Frontal cortex (tissue), 4 donors: ENCODE measurements around the gene PLA2G6. TPM values are rescaled to one million over a fixed set of nuclear protein-coding genes. Genes with fewer than 3 reads are reported as not detected.

ENCODE experiments used
- DNase-seq, 2 donors: peaks; one replicate each; pipeline ENCODE4 v3.0.0; 2012; ENCODE audit warnings: low spot score in 2 of 2
- FAIRE-seq: peaks from 2 replicates; lab custom pipeline; 2012; peaks lifted over from hg19 to GRCh38; lab: Jason Lieb, UNC
- total RNA-seq: library from RNA; depleted of rRNA; stranded (reverse); fragments of >200 nt; gene quantifications from one replicate; pipeline ENCODE4 v1.2.3, GENCODE V29; 2014
- donor health status: control.
- donor health status: control.
- donor health status: control.

The PLA2G6 gene
- total RNA-seq, 1 donor from 2014 or later: 19.6 TPM

DNA sequence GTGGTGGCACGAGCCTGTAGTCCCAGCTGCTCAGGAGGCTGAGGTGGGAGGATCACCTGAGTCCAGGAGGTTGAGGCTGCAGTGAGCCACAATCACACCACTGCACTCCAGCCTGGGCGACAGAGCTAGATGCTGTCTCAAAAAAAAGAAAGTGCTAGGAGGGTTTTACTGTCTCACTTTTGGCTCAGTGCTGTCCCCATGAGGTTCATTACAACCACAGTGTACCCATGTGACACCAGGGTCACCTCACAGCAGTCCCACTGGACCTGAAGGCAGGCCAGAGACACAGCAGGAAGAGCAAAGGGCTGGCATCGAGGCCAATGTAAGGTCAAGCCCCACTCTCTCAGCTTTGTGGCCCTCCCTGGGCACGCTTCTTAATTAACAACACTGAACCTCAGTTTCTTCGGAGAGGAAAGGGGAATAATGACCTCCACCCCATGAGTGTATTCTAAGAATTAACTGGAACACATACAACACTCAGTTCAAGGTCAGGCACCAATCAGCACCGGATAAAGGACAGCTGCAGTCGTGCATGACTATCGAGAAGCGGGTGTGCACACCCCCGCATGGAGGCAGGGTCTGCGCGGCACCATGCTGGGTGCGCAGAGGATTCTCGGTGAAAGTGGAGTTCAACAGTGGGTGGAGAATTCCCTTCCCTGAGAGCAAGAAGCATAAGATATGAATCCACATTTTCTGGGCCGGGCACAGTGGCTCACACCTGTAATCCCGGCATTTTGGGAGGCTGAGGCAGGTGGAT, 40.2 kb downstream of the PLA2G6 start:
- DNase-seq (no peak), FAIRE-seq (no peak)

DNA sequence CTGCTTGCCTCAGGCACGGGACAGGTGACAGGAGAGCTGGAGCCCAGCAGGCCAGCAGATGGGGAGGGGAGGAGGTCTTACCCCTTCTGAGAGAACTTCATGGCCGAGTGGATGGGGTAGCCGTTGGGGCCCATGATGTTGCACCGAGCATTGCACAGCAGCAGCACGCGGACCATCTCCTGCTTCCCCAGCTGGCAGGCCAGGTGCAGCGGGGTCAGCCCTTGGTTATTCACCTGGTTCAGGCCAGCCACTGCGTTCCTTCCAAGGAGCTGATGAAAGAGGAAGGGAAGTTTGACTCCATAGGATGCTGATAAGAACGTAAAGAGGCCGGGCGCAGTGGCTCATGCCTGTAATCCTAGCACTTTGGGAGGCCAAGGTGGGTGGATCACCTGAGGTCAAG, 41.7 kb downstream of the PLA2G6 start:
- DNase-seq (no peak), FAIRE-seq (no peak)

DNA sequence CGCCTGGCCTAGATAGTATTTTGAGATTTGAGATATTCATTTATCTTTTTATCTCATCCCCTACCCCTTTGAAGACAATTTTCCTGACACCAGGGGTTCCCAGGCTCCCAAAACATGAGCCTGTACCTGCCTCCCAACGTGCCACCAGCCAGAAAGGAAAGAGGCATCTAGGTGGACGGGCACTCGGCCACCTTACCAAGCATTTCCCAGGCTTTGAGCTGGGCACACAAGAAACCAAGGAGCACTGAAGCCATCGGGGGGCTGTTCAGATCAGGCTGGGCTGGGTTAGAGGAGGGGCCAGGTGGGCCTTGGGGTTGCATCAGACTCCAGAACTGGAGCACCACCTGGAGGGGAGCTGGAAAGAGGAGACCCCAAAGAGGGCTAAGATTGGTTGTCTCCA, 42.7 kb downstream of the PLA2G6 start:
- no peak for FAIRE-seq
- DNase-seq: no peak

DNA sequence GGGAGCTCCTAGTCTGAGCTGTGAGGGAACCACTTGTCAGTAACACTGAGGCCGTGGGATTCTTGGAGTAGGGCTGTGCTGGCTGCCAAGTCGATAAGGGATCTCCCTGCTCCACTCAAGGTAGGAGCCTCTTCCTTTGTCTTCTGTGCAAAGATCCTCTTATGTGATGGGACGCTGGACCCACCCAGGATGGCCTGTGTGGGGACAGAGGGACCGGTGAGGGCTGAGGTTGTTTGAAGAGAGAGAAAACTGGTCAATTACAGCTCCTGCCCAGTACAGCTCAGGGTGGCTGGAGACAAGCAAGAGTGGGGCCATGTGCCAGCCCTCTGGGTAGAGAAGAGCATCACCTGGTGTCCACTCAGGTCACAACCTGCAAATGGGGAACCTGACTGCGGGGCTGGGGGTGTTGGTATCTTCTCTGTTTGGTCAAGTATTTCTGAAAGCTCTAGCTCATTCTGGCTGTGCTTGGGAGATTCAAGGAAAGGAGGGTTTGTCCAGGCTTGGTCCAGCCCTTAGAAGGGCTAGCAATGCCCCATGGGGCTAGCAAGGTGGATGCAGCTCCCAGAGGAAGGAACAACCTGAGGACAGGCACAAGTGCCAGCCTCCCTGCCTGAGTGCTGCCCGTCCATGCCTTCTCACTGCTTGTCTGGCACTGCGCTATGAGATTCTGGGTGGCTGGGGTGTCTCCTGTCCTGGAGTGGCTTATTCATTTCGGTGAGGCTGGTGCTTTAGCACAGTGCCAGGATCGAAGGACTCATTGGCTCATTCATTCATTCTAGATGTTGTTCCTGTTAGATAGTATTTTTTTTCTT, 43.5 kb downstream of the PLA2G6 start:
- FAIRE-seq (no peak), DNase-seq (no peak)

DNA sequence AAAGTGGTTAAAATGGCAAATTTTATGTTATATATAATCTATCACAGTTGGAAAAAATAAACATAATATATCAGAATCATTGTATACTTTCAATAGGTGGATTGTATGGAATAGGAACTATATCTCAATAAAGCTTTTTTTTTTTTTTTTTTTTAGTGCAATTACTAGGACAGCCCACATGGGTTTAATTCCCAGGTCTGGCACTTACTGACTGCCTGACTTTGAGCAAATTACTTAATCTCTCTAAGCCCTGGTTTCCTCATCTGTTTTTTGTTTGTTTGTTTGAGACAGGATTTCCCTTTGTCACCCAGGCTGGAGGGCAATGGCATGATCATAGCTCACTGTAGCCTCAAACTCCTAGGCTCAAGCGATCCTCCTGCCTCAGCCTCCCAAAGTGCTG, 45.0 kb downstream of the PLA2G6 start:
- DNase-seq: no peak
- FAIRE-seq: no peak

DNA sequence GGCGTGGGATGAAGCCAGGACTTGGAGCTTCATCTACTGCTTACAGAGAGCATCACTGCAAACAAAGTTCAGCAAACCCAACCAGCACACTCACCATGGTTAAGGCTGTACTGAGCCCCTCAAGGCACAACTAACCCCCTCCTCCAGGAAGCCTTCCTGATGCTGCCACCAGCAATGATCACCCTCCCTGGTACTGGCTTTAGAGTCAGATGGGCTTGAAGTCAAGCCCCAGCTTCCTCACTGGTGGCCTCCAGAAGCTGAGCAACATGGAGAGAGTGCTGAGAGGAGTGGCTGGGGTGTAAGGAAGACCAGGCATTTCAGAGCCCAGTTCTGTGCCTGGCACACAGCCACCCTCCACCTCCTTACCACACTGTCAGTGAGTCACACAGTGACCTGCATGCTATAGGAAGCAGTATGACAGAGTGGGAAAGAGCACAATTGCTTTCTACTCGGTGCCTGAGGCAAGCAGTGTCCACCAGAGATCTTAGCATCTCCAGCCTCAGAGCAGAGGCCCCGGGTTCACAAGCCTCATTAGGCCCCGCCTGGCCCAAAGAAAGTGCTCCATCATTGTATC, 46.4 kb downstream of the PLA2G6 start:
- no peak for FAIRE-seq
- no peak for DNase-seq

DNA sequence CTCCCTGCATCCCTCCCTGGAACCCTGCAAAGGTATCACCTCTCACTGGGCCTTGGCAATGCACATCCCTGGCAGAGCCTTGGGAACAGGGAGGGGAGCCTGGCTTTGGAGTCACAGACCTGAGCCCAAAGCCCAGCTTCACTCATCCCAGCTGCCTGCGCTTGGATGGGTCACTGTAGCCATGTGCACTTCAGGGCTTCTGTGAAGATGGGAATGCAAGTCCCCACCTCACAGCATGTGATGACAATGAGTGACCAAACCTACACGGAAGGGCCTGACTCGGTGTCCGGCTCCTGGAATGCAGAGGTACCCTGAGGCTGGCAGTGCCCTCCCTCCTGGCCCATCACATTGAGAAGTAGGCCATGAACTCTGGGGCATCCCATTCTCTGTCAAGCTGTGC, 48.3 kb downstream of the PLA2G6 start:
- FAIRE-seq: no peak
- DNase-seq: no peak

DNA sequence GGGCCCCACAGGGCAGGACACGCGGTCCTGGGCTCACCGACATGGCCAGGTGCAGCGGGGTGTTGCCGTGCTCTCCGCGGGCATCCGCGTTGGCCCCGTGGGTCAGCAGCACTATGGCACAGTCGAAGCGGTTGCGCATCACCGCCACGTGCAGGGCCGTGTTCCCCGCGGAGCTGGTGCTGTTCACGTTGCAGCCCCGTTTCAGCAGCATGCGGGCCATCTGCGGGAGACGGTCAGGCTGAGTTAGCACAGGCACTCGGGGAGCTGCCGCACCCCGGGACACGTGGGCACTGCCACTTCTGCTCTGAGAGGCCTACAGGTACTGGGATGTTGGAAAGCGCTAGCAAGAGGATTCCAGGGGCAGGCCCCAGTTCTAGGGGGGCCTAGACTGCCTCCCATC, 48.8 kb downstream of the PLA2G6 start:
- no peak for DNase-seq
- no peak for FAIRE-seq

DNA sequence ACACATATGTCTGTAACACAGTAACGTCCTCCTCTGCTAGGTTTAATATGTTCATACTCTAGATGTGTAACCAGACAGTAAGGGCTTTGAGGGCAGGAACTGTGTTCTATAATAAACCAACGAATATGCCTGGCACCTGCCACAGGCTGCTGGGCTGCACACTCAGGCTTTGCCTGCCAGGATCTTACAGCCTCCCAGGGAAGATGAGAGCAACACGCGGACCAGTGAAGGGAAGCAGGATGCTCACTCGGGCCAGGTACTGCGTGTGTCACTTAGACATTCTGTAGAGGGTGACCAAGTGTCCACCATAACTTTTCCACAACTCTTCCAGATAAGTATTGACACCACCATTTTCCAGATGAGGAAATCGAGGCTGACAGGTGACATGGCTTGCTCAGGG, 49.5 kb downstream of the PLA2G6 start:
- no peak for DNase-seq
- no peak for FAIRE-seq

DNA sequence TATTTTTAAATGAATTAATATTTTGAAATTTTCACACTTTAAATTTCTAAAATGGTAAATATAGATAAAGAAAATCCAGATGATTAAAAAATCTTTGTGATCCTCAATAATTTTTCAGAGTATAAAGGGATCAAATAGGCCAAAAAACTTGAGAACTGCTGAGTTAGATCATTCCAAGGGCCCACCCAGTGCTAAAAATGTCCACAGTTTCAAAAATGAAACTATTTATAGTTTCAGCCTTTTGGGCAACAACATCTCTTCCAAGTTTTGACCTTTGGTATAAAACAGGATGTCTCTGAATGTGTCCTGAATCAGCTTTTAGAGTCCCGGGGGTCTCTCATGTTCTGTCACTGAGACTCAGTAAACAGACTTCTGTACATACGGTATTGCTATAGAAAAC, 50.2 kb downstream of the PLA2G6 start:
- FAIRE-seq (peak; percentile 87), DNase-seq (no peak)

DNA sequence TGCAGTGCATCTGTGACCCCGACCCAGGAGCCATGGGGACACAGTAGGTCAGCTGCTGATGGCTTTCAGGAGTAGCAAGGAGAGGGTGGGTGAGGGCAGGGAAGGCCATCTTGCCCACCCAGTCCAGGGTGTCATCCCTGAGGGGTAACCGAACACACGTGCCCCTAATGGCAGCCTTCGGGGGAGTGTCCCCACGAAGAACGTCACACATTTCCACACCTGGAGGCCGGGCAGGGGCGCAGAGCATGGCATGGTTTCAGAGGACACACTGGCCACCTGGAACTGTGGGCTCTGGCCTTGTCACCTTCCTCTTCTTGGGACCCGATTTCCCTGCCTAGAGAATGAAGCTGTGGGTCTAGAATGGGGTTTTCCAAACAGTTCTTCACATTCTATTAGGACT, 51.8 kb downstream of the PLA2G6 start:
- FAIRE-seq (no peak), DNase-seq (no peak)

DNA sequence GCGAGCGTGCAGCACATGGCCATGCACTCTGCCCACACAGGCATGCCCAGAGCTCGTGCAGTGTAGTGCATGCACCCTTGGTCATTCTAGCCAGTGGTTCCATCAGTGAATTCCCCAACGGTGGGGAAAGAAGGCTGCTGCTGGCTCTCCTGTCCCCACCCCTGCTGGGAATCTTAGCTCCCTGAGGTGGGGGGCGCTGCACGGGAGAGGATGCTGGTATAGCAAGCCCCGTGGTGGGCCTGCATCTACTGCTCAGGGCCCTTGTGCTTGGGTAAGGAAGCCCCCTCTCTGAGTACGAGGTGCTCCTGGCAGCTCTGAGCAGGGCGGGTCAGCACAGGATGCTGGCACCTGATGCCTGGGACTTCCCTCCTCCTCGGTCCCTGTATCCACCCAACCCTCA, 52.6 kb downstream of the PLA2G6 start:
- DNase-seq (no peak), FAIRE-seq (no peak)

DNA sequence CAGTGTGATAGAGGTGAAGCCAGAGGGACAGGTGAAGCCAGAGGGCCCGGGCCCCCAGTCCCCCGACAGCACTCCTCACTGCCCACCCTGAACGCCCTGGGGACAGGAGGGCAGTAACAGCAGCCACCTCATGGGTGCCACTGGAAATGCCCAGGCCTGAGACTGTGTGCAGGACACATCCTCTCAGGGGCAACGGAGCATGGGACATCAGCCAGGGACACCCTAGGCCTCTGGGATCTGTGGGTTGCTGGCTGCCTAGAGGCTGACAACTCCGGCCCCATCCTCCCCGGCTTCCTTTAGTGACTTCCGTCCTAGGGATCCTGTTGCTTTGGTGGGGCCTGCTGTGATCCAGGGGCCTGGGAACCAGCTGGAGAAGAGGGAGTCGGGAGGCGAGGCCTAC, 53.8 kb downstream of the PLA2G6 start:
- FAIRE-seq (no peak), DNase-seq (no peak)

DNA sequence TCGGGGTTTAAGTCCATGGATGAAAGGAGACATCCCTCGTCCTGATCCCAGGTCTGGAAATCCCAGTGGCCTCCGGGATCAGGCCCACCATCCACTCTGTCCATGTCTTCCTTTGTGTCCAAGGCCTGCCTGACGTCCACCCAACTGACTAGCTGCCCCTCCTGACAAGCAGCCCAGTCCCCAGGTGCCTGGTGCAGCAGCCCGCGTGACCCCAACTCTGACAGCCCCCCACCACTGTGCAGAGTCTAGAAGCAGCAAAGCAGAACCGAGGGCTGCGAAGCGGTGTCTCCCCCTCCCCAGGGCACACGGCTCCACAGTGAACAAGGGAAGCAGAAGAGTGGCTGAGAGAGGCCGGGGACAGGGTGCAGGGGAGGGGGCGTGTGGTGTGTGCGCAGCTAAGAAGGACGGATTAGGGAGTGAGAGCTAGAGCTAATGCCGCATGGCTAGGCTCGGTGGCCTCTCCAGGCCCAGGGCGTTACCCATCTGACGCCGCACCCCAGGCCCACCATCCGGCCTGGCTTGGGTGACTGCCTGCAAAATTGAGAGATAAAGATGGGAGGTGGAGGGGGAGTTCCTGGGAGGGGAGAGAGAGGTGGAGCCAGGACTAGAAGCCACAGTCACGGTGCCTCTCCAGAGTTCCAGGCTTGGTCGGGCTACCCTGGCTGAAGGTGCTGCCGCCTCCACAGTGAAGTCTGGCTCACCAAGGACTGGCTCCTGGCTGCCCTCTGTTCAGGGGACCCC, 54.5 kb downstream of the PLA2G6 start:
- FAIRE-seq (no peak), DNase-seq (no peak)

DNA sequence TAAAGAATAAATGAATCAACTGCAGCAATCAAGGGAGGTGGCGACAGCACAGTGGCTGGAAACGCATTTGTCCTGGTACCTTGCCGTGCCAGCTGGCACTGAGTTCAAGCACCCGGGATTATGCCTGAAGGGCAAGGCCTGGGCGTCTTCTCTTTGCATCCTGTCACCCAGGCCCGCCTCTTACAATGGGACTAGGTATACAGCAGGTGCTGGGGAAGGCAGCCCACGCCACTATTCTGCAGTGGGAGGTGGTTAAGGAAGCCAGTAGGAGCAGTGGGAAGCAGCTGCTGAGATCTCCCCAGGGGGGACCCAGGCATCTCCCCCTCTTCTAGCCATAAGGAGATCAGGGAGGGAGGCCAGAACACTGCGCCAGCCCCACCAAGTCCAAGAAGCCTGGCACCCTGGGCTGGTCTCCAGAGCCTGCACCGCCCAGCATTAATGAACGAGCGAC, 55.9 kb downstream of the PLA2G6 start:
- DNase-seq (no peak), FAIRE-seq (no peak)

DNA sequence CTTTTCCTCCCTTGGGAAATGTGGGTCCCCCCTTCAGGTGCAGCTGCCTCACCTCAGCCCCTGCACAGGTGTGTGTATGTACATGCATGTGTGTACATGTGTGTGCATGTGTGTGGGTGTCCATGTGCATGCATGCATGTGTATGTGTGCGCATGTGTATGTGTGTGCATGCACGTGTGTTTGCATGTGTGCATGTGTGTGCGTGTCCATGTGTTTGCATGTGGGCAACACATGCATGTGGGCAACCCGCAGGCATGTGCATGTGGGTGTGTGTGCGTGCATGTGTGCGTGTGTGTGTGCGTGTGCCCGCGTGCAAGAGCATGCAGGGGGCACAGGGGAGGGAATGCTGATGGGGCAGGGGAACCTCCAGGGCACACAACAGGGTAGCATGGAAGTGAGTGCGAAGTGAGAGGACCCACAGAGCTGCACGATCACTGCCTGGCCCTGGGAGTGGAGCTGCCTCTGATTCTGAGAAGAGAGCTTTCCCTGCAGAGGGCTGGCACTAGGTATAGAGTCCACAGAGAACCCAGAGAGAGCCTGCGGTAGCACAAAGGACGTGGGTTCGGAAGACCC, 56.5 kb downstream of the PLA2G6 start:
- no peak for FAIRE-seq

DNA sequence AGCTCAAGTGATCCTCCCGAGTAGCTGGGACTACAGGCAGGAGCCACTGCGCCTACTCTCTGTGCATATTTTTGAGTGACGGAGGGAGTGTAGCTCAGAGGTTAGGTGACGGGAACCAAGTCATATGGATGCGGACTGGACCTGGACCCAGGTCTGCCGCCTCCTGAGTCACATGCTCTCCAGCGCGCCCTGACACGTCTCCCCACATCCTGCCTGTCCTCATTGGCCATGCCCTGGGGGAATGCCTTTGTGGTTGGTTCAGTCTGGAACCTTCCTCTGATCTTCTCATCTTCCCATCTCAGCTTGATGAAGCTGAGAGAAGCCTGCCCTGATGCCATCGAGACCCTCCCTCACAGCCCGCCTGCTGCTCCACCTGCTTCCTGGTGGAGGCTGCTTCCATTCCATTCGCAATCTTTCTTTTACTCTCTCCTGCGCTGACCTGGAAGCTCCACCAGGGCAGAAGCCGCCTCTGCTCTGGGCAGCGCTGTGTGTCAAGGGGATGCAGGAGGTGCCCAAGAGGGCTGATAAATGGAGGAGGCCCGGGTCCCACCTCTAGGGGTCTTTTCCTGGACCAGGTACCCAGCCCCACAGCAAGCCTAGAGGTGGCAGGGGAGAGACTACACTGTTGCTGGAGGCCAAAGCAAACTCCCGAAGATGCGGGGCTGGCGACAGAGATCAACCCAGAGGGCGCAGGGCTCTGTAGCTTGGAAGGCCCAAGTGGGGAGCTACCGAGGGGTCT, 57.2 kb downstream of the PLA2G6 start:
- DNase-seq: no peak
- no peak for FAIRE-seq

More for the DNA sequence above, 56.5 kb downstream of the PLA2G6 start:
- no peak for DNase-seq

DNA sequence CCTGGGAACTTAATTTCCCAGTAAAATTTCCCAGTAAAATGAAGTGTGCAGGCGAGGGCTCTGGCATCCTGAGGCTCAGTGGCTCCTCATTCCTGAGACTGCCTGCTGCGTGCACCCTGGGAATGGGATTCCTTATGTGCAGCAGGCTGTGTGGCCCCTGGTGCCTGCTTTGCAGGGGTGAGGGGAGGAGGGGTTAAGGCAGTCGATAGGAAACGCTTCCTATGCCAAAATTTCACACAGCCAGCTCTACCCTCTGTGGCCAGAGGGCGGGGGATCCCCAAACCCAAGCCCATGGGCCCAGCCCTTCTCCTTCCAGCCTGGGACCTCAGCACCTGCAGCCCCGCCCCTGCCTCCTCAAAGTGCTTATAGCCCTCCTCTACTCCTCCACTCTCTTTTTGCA, 59.0 kb downstream of the PLA2G6 start:
- no peak for FAIRE-seq
- DNase-seq: no peak

DNA sequence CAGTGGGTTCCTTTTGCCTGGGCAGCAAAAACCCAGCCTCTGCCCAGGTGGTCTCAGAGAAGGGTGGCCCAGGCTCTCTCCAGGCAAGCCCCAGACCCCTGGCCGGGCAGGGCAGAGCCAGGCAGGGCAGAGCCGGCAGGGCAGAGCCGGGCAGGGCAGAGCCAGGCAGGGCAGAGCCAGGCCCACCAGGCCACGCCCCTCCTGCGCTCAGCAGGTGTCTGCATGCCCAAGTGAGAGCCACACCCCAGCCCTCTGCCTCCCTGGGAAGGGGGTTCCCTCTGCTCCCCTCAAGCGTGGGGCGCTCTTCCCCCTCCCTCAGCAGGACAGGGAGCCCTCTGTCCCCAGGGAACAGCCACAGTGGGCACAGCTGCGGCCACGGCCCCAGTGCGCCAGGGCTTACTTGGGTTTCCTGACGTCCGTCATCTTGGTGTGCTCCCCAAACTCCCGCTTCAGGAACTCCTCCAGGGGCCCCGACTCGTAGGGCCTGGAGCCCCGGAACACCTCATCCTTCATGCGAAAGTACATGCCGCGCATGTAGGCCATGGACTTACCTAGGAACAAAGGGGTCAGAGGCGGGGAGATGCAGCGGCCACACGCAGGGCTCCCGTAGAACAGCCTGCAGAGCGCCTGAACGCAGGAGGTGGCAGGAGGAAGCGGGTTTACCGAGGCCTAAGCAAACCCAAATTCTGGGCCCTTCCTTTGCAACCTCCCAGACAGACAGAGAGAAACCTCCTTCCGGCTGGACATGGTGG, 61.1 kb downstream of the PLA2G6 start:
- FAIRE-seq (no peak), DNase-seq (no peak)
